Measurements from ENCODE around the gene CNOT11.

GRCh38 chr2:101305035-101305434, 52.3 kb downstream of the CNOT11 start:
- TF ChIP-seq, protein P1, sequence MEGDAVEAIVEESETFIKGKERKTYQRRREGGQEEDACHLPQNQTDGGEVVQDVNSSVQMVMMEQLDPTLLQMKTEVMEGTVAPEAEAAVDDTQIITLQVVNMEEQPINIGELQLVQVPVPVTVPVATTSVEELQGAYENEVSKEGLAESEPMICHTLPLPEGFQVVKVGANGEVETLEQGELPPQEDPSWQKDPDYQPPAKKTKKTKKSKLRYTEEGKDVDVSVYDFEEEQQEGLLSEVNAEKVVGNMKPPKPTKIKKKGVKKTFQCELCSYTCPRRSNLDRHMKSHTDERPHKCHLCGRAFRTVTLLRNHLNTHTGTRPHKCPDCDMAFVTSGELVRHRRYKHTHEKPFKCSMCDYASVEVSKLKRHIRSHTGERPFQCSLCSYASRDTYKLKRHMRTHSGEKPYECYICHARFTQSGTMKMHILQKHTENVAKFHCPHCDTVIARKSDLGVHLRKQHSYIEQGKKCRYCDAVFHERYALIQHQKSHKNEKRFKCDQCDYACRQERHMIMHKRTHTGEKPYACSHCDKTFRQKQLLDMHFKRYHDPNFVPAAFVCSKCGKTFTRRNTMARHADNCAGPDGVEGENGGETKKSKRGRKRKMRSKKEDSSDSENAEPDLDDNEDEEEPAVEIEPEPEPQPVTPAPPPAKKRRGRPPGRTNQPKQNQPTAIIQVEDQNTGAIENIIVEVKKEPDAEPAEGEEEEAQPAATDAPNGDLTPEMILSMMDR (IDR thresholded peaks at IDR 0.05), result no peak
- TF ChIP-seq POLR2AphosphoS5 (IDR thresholded peaks at IDR 0.05), result no peak
